Fibroblast of pulmonary artery (primary cell): Measurements from ENCODE around the gene CPN2.
A peak's percentile ranks its signal among the peaks of the same experiment; 100 is the strongest.

Experiments used
- DNase-seq: peaks from one replicate; pipeline ENCODE4 v3.0.0-alpha.2; 2010; ENCODE audit warnings: low read depth
- H3K4me3 ChIP-seq: replicated peaks from 2 replicates; pipeline ENCODE4 v1.5.1; 2011; ENCODE audit warnings: low read depth, mild to moderate bottlenecking, control low read depth, low read length, moderate library complexity
- TF ChIP-seq, protein P1 (sequence below): IDR thresholded peaks from 2 replicates; pipeline ENCODE4 v1.5.1; 2011; ENCODE audit warnings: mild to moderate bottlenecking, control low read depth, low read length, inconsistent platforms; ENCODE audit errors: missing control alignments

The CPN2 gene

DNA sequence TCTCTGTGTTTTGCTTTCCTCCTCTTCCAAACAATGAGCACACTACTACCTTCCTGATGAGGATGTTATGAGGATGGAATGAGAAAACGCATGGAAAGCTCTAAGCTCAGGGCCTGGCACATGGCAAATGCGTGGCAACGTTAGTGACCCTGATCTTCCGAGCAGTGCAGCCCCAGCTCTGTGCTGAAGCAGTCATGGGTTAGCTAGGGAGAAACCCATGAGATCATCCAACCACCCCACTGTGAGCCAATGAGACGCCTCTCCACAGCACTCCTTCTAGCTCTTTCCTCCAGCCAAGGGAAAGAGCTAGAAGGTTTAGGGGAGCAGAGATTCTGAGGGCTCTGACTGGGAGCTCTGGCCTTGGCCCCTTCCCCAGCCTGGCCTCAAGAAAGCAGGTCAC, 4.5 kb downstream of the CPN2 start:
- TF ChIP-seq, protein P1, sequence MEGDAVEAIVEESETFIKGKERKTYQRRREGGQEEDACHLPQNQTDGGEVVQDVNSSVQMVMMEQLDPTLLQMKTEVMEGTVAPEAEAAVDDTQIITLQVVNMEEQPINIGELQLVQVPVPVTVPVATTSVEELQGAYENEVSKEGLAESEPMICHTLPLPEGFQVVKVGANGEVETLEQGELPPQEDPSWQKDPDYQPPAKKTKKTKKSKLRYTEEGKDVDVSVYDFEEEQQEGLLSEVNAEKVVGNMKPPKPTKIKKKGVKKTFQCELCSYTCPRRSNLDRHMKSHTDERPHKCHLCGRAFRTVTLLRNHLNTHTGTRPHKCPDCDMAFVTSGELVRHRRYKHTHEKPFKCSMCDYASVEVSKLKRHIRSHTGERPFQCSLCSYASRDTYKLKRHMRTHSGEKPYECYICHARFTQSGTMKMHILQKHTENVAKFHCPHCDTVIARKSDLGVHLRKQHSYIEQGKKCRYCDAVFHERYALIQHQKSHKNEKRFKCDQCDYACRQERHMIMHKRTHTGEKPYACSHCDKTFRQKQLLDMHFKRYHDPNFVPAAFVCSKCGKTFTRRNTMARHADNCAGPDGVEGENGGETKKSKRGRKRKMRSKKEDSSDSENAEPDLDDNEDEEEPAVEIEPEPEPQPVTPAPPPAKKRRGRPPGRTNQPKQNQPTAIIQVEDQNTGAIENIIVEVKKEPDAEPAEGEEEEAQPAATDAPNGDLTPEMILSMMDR, result no peak
- DNase-seq, result no peak
- no peak overlapping the region for H3K4me3 ChIP-seq

DNA sequence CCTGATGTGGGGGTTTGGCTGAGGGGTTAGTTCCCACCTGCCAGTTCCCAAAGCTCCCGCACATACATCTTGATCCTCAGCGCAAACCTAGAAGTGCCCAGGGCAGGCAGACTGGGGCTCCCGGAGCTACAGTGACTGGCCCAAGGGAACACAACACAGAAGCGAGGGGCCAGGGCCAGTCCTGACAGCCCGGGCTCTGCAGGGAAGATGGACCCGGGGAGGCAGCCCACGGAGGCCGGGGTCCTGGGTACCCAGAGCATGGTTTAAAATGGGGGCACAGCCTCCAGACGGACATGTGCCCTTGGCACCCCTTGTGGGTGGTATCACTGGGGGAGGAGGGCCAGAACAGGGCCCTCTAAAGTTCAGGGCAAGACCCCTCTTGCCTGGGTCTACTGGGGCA, 5.1 kb downstream of the CPN2 start:
- TF ChIP-seq, protein P1, result no peak
- H3K4me3 ChIP-seq, result no peak overlapping the region
- no peak for DNase-seq

- TF ChIP-seq, protein P1, result peak; percentile 99
- peak; percentile 72 for DNase-seq
Measured at GRCh38 chr3:194344012-194344411, 7.1 kb downstream of the CPN2 start.

GRCh38 chr3:194343561-194343893, 7.6 kb downstream of the CPN2 start:
- TF ChIP-seq, protein P1, result no peak
- H3K4me3 ChIP-seq, result no peak overlapping the region
- no peak for DNase-seq

More at GRCh38 chr3:194344012-194344411, 7.1 kb downstream of the CPN2 start:
- no peak overlapping the region for H3K4me3 ChIP-seq

DNA sequence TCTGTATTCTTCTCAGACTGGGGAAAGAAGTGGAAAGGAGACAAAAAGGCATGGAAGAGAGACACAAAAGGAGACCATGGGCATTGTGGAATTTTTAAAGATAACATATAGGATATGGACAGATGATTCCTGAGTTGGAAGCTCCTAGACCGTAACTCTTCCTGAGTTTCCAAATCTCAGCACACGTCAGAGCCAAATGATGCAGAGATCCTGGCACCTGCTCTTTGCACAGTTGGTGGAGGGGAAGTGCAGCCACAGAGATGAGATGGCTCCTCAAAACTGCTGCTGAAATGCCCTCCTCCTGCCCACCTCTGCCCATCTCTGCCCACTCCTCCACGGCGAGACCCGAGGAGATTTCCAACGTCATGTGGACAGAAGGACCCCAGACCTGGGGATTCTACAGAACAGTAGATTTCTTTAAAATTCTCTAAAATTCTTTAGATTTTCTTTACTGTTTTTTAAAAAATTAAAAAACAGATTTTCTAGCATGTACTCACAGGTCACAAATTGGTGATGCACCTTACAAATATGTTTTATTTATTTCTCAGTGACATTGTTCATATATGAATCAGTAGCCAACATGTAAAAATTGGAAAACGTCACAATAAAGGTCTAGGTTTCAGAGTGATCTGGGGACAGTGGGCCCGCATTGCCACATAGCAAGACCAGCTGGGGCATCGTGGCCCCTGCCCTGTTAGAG, 8.1 kb downstream of the CPN2 start:
- TF ChIP-seq, protein P1, result no peak
- H3K4me3 ChIP-seq, result no peak overlapping the region
- no peak for DNase-seq

DNA sequence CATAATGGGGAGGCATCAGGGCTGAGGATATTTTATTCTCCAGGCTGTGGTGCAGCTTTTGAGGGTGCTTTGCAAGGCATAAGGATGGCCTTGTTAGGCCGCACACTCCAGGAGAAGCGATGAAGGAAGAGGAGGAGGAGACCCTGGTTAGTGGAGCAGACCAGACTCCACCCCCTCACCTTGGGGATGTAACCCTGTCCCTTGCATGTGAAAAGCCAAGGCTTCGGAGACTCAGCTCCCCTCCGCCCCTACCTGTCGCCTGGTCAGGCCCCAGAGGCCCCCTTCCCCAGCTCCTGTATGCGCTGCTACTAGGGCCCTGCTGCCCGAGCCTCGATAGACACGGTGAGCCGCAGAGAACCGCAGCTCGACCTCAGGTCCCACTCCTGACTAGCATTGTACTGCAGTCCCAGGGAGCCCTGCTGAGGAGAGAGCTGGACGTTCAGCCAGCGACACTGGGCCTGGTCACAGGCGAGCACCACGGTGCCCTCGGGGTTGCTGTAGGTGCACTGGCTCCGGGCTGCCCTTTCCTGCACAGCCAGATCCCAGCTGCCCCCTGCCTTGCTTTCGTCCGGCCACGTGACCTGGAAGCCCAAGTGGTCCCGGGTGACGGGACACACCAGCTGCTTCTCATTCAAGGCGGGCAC, 10.2 kb downstream of the CPN2 start:
- TF ChIP-seq, protein P1, result no peak
- no peak for DNase-seq
- no peak overlapping the region for H3K4me3 ChIP-seq

DNA sequence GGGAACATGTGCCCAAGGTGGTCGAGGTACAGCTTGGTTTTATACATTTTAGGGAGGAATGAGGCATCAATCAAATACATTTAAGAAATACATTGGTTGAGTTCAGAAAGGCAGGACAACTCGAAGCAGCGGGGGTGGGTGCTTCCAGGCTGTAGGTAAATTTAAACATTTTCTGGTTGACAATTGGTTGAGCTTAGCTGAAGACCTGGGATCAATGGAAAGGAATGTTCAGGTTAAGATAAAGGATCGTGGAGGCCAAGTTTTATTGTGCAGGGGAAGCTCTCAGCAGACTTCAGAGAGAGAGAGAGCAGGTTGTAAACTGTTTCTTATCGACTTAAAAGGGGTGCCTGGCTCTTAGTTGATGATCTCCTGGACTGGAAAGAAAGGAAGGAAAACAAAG, 11.3 kb downstream of the CPN2 start:
- TF ChIP-seq, protein P1, result no peak
- H3K4me3 ChIP-seq, result no peak overlapping the region
- DNase-seq, result no peak
